ENCODE results near the gene EMSY.

- TF ChIP-seq POLR2A (IDR thresholded peaks at IDR 0.05; ENCODE audit: extremely low read depth, insufficient read length) = no peak
- TF ChIP-seq, protein P1, sequence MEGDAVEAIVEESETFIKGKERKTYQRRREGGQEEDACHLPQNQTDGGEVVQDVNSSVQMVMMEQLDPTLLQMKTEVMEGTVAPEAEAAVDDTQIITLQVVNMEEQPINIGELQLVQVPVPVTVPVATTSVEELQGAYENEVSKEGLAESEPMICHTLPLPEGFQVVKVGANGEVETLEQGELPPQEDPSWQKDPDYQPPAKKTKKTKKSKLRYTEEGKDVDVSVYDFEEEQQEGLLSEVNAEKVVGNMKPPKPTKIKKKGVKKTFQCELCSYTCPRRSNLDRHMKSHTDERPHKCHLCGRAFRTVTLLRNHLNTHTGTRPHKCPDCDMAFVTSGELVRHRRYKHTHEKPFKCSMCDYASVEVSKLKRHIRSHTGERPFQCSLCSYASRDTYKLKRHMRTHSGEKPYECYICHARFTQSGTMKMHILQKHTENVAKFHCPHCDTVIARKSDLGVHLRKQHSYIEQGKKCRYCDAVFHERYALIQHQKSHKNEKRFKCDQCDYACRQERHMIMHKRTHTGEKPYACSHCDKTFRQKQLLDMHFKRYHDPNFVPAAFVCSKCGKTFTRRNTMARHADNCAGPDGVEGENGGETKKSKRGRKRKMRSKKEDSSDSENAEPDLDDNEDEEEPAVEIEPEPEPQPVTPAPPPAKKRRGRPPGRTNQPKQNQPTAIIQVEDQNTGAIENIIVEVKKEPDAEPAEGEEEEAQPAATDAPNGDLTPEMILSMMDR (IDR thresholded peaks at IDR 0.05; ENCODE audit: low read depth, low read length) = no peak
Observed at GRCh38 chr11:76480241-76480640, 35.4 kb downstream of the EMSY start.
